Right lobe of liver (tissue), 6 donors: ENCODE results near the gene LSMEM2. TPM values are rescaled to one million over a fixed set of nuclear protein-coding genes. Genes with fewer than 3 reads are reported as not detected.

Experiments
- ATAC-seq, 4 donors: fragments of 200-7000 bp; cut with Tn5 transposase; one replicate each; pipeline ENCODE4 v1.9.1; 2020; ENCODE audit warnings: mild to moderate bottlenecking in 4 of 4, moderate library complexity in 4 of 4
- DNase-seq, 3 donors: peaks; one replicate each; pipeline ENCODE4 v3.0.0-alpha.2; 2020
- H3K27ac ChIP-seq, 3 donors: fragments of 200-600 bp; one replicate each; pipeline ENCODE4 v1.8.0; 2022
- H3K27me3 ChIP-seq, 2 donors: fragments of 200-600 bp; one replicate each; pipeline ENCODE4 v1.8.0; 2022
- H3K36me3 ChIP-seq, 4 donors: fragments of 200-600 bp; sonication (generic) in 1 of 4; one replicate each; pipeline versions ENCODE4 v1.5.1 to v1.8.0; 2017 to 2022; ENCODE audit warnings: control low read depth in 1 of 4
- H3K4me1 ChIP-seq, 4 donors: fragments of 200-600 bp; sonication (generic) in 1 of 4; one replicate each; pipeline versions ENCODE4 v1.5.1 to v1.8.0; 2017 to 2022; ENCODE audit warnings: control low read depth in 1 of 4
- H3K4me3 ChIP-seq, 3 donors: fragments of 200-600 bp; one replicate each; pipeline ENCODE4 v1.8.0; 2022
- H3K9me3 ChIP-seq, 4 donors: fragments of 200-600 bp; sonication (generic) in 1 of 4; one replicate each; pipeline versions ENCODE4 v1.5.1 to v1.8.0; 2017 to 2022; ENCODE audit warnings: control low read depth in 1 of 4
- CTCF ChIP-seq, 4 donors: fragments of 200-600 bp in 3 of 4; fragments of 450-650 bp in 1 of 4; IDR thresholded peaks; one replicate each; pipeline versions ENCODE4 v1.5.1 to v1.8.0; 2016 to 2022; ENCODE audit warnings: antibody characterized with exemption in 4 of 4, mild to moderate bottlenecking in 2 of 4
- POLR2A ChIP-seq: fragments of 450-650 bp; IDR thresholded peaks from one replicate; pipeline ENCODE4 v1.6.1; 2017; ENCODE audit warnings: antibody characterized with exemption, mild to moderate bottlenecking
- WGBS: methylation state at CpG from one replicate; pipeline ENCODE4 v1.1.6; 2018; ENCODE audit warnings: low coverage, low lambda C conversion rate; ENCODE audit not compliant: insufficient coverage; ENCODE audit errors: missing lambda C conversion rate; 5-methylcytosine and 5-hydroxymethylcytosine counted together
- intact Hi-C, 2 donors: fragments of 100-400 bp; cut with DNase I; formaldehyde crosslinking; loops; one replicate each; pipeline versions ENCODE4 v1.11.2 to v1.14.1; 2022
- total RNA-seq, 6 experiments: library from RNA; depleted of rRNA in 2 of 6; stranded (reverse); fragments of >200 nt in 2 of 6; fragmentation: NEBNext Ultra II Directional in 3 of 6; extraction: Animal tissue kit (Norgen Biotek cat#: 25700) in 3 of 6; gene quantifications; one replicate each; pipeline versions ENCODE4 v1.1.0 to v1.2.4, GENCODE V29; 2016 to 2023
- donor health status: DM: no; HTN: yes; CAD: no.
- donor health status: DM: no; HTN: no; CAD: no.
- donor health status: DM: no; HTN: no; CAD: no.
- donor health status: DM: no; HTN: yes; CAD: no.
- donor health status: DM: no; HTN: yes; CAD: no.

LSMEM2 gene
- total RNA-seq, 6 experiments from 2014 or later, result not detected

GRCh38 chr3:50254577-50255250 is 24.2 kb upstream of the LSMEM2 start:
- H3K9me3 ChIP-seq, result no peaks in the 10 kb centered on the region
- ATAC-seq, result peak; percentile 39 to 67 (median 65)
- no peak overlapping the region for H3K4me3 ChIP-seq
- WGBS, result 27% methylated on average over 2 of the region's 8 CpGs
- TF ChIP-seq CTCF (IDR thresholded peaks at IDR 0.05) (no peak), POLR2A (no peak)
- peak; percentile 75 to 81 (median 79) for DNase-seq
- peak overlapping the region; percentile 76 to 83 (median 78) for H3K27ac ChIP-seq
- peaks cover 0 to 32% (median 22%) of the 10 kb centered on the region in 4 donors for H3K36me3 ChIP-seq
- intact Hi-C loops, result no loop called here
- peaks cover 0 to 37% (median 18%) of the 10 kb centered on the region in 4 donors for H3K4me1 ChIP-seq
- no peaks in the 10 kb centered on the region for H3K27me3 ChIP-seq

GRCh38 chr3:50255251-50255615 is 23.7 kb upstream of the LSMEM2 start:
- H3K36me3 ChIP-seq, result peaks cover 0 to 32% (median 22%) of the 10 kb centered on the region in 4 donors
- H3K9me3 ChIP-seq, result no peaks in the 10 kb centered on the region
- no peak for ATAC-seq
- peaks cover 0 to 34% (median 15%) of the 10 kb centered on the region in 4 donors for H3K4me1 ChIP-seq
- no peak for DNase-seq
- TF ChIP-seq CTCF (IDR thresholded peaks at IDR 0.05) (no peak), POLR2A (no peak)
- no CpG with 5 or more reads among the region's 9 CpGs for WGBS
- intact Hi-C loops, result no loop called here
- H3K27me3 ChIP-seq, result no peaks in the 10 kb centered on the region
- no peak overlapping the region for H3K4me3 ChIP-seq
- H3K27ac ChIP-seq, result peak overlapping the region; percentile 76 to 83 (median 78)

- TF ChIP-seq CTCF (IDR thresholded peaks at IDR 0.05), result peak; percentile 43 to 53 (median 50)
- no peak for TF ChIP-seq POLR2A
- Histone ChIP-seq H3K27ac (no peak overlapping the region), H3K4me1 (peaks cover 0 to 30% (median 13%) of the 10 kb centered on the region in 4 donors), H3K4me3 (no peak overlapping the region), H3K27me3 (no peaks in the 10 kb centered on the region), H3K36me3 (peaks cover 0 to 31% (median 22%) of the 10 kb centered on the region in 4 donors), H3K9me3 (no peaks in the 10 kb centered on the region)
- intact Hi-C loops, result no loop called here
- DNase-seq (no peak), ATAC-seq (no peak)
- 97% methylated on average over 18 of the region's 20 CpGs for WGBS
These were observed 21.7 kb upstream of the LSMEM2 start for GRCh38 chr3:50256978-50257890.

GRCh38 chr3:50258029-50258680 is 20.7 kb upstream of the LSMEM2 start:
- H3K4me3 ChIP-seq, result no peak overlapping the region
- intact Hi-C loops, result no loop called here
- TF ChIP-seq POLR2A (no peak), CTCF (IDR thresholded peaks at IDR 0.05) (no peak)
- peaks cover 0 to 26% (median 18%) of the 10 kb centered on the region in 4 donors for H3K36me3 ChIP-seq
- no peaks in the 10 kb centered on the region for H3K9me3 ChIP-seq
- H3K27me3 ChIP-seq, result no peaks in the 10 kb centered on the region
- 50% methylated on average over 1 of the region's 17 CpGs for WGBS
- ATAC-seq (no peak), DNase-seq (no peak)
- no peak overlapping the region for H3K27ac ChIP-seq
- peaks cover 0 to 30% (median 13%) of the 10 kb centered on the region in 4 donors for H3K4me1 ChIP-seq
